GM18870 (cell line): ENCODE results near the gene RANBP17.
"Not testable (repeated sequence)": the region's sequence is repeated elsewhere in the genome, so short reads cannot be mapped to it uniquely, and the experiment has no call there.

ENCODE experiments used
- ATAC-seq: cut with Tn5 transposase; IDR thresholded peaks from one replicate; pipeline ENCODE4 v1.9.1; 2021; ENCODE audit warnings: moderate library complexity; ENCODE audit not compliant: unreplicated experiment

Gene RANBP17

DNA sequence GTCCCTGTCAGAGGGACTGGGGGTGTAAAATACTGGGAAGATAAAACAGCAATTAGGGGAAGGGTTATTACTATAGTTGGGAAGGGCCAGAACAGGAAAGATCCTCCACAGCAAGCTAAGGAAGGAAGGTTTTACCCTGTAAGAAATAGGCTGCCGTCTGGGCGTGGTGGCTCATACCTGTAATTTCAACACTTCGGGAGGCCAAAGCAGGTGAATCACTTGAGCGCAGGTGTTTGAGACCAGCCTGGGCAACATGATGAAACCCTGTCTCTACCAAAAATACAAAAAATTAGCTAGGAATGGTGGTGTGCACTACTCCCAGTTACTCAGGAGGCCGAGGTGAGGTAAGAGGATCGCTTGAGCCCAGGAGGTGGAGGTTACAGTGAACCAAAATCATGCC, 282.1 kb downstream of the RANBP17 start:
- ATAC-seq: no peak

DNA sequence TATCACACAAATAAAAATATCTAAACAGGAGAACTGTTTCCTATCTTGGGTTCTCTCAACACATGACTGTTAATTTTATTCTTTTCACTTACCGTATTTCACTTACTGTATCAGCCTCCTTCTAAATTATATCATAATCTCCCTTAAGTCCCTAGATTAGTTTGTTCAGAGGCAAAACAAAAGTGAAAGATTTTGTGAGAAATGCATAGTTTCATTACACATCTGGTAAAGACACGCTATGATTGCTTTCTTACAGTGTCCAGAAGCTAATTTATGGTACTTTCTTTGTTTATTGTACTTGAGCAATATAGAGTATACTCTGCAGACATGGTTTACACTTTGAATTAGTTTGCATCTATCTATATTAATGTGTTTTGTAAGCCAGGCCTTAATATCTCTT, 287.5 kb downstream of the RANBP17 start:
- ATAC-seq: peak; percentile 94

GRCh38 chr5:171149772-171150171, 288.0 kb downstream of the RANBP17 start:
- ATAC-seq: peak; percentile 25

- no peak for ATAC-seq
Observed at GRCh38 chr5:171152382-171152781, 290.6 kb downstream of the RANBP17 start.

- ATAC-seq: no peak
Observed at GRCh38 chr5:171155621-171156020, 293.8 kb downstream of the RANBP17 start.

GRCh38 chr5:171157276-171157675, 295.5 kb downstream of the RANBP17 start:
- no peak for ATAC-seq

GRCh38 chr5:171157775-171158174, 296.0 kb downstream of the RANBP17 start:
- no peak for ATAC-seq

GRCh38 chr5:171158581-171158980, 296.8 kb downstream of the RANBP17 start:
- no peak for ATAC-seq

DNA sequence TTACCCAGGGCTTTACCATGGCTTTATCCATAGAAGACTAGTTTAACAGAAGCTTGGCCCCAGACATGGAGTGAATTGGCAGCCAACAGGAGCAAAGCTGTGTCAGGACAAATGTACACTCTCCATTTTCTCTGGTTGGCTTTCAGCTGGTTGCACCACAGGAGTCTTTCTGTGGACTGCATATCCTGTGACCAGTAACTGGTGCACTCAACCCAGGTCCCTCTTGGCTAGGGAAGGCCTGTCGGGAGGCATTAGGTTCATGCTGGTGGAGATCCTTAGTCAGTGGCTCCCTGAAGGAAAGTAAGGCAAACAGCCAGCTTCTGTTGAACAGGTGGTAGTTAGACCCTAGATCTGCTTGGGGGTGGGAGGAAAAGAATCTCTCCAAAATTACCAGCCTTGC, 300.3 kb downstream of the RANBP17 start:
- no peak for ATAC-seq

GRCh38 chr5:171162596-171162995, 300.8 kb downstream of the RANBP17 start:
- no peak for ATAC-seq

DNA sequence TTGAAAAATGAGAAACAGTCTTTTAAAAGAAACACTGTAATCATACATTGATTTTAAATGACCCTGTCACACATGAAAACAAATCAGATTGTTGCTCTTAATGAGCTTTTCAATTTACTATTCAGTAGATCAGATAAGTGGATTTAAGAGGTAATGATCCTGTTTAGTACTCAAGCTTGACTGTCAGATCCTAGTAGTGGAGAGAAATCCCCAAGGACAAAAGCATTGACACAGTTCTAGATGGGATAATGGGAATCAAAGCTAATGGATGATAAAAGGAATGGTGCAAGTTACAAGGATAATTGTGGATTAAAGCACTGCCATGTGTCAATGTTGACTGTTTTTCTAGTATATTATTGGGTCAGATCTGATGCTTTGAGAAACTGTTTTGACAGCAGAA, 304.9 kb downstream of the RANBP17 start:
- no peak for ATAC-seq

- no peak for ATAC-seq
Observed at GRCh38 chr5:171168171-171168570, 306.4 kb downstream of the RANBP17 start.

DNA sequence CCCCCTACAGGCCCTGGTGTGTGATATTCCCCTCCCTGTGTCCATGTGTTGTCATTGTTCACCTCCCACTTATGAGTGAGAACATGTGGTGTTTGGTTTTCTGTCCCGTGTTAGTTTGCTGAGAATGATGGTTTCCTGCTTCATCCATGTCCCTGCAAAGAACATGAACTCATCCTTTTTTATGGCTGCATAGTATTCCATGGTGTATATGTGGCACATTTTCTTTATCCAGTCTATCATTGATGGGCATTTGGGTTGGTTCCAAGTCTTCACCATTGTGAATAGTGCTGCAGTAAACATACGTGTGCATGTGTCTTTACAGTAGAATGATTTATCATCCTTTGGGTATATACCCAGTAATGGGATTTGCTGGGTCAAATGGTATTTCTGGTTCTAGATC, 313.1 kb downstream of the RANBP17 start:
- ATAC-seq: not testable (repeated sequence)

DNA sequence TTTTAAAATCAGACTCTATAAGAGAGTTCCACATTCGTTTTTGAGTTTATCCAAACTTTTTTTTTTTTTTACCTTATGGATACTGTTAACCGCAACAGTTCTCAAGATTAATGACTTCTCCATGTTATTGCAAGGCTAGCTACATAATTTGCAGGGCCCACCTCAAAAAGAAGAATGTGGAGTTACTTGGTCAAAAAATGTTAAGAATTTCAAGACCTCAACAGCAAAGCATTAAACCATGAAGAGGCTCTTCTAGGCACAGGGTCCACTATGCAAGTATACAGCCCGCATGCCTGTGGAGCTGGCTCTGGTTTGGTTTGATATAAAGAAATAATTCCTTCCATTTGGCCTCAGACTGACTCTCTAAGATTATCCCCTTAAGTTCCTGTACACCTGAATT, 313.9 kb downstream of the RANBP17 start:
- ATAC-seq: no peak

GRCh38 chr5:171178190-171178589, 316.4 kb downstream of the RANBP17 start:
- not testable (repeated sequence) for ATAC-seq

DNA sequence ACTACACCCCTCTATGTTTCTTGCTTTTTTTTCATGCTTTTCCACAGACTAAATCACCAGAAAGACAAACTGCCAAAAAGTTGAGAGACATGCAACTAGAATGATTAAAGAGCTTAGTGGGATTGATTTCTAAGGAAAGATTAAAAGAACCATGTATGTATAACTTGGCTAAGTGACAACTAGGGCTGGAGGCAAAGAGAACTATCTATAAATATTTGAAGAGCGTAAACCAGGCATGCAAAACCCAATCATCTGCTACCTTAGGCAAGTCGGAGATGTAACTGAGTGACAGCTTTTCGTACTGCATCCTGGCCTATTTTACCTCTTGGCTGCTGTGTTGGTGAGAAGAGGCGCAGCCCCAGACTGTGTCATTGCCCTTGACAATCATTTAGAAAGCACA, 326.2 kb downstream of the RANBP17 start:
- ATAC-seq: no peak

DNA sequence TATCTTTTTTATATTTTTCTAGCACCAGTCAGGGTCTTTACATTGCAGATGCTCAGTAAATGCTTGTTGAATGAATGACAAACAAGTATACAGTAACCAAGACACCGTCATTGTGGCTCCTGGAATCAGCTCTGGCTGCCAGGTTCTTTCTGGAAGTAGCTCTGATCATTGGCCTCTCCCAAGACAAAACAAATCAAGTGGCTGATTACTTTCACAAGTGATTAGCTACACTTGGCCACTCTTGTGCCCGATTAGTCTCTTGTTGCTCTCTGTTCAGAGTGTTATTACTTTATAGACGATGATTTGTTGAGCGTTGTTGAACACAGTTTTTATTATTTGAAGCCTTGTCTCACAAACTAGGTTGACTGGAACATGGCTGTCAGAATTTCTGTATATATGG, 327.6 kb downstream of the RANBP17 start:
- no peak for ATAC-seq

- no peak for ATAC-seq
Observed at GRCh38 chr5:171192111-171192510, 330.3 kb downstream of the RANBP17 start.

DNA sequence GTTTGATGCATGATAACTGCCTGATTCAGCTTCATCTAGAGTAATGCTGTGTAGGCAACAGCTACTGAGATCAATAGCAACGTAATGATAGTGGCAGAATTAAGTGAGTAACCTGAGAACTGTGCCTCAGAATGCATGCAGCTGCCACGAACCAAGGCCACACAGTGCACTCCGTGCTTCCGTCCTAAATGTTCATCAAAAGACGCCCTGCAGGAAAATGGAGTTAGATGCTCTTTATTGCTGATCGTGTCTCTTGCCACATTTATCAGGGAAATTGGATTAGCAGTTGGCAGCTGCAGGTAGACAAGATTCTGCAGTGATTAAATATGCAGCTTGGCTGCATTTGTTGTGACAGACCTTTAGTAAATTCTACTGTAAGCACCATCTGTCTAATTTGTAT, 339.5 kb downstream of the RANBP17 start:
- no peak for ATAC-seq

- no peak for ATAC-seq
Observed at GRCh38 chr5:171205375-171205774, 343.6 kb downstream of the RANBP17 start.

DNA sequence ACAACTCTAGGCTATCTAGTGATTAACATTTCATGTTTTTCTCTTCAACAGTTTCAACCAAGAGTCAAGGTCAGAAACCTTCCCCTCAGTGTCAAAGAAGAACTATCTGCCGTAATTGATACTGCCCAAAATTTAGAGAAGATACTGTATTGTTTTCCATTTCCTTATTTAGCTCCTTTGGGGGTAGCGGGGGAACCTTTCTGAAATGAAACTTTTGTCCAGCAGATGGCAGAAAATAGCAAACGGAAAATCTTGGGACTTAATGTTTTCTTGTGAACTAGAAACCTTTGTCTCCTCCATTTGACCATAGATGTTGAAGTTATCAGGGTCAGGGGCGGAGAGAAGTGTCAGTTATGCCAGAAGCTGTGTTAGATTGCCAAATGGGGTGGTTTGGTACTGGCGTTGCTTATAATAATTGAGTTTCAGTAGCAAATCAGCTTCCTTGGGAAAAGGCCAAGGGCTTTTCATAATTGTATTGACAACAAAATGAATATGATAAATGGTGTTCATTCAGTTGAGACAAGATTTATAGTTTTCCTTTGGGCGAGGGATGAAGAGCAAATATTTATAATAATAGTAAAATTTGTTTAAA, 345.5 kb downstream of the RANBP17 start:
- no peak for ATAC-seq

- ATAC-seq: no peak
Observed at GRCh38 chr5:171221916-171222315, 360.1 kb downstream of the RANBP17 start.

- ATAC-seq: no peak
Observed at GRCh38 chr5:171223927-171224326, 362.1 kb downstream of the RANBP17 start.
